IMR-90 (cell line): ENCODE measurements around the gene EHMT1. TPM values are rescaled to one million over a fixed set of nuclear protein-coding genes. Genes with fewer than 3 reads are reported as not detected.

ENCODE experiments used
- ATAC-seq: fragments of 200-7000 bp; cut with Tn5 transposase; 2 replicates; pipeline ENCODE4 v1.9.1; 2020; ENCODE audit warnings: low read depth, mild to moderate bottlenecking, moderate library complexity
- BruUV-seq: library from RNA; stranded (reverse); fragments of 400-500 nt; replicated peaks from 2 replicates; lab custom pipeline; 2021; lab: Mats Ljungman, UMichigan
- CTCF ChIA-PET: fragments of 300-600 bp; formaldehyde crosslinking; extraction: SDS; loops from one replicate; lab custom pipeline; 2021; ENCODE audit warnings: antibody characterized with exemption; lab: Yijun Ruan, JAX
- POLR2A ChIA-PET: fragments of 300-600 bp; sonication (Branson Sonifier 250); formaldehyde crosslinking; loops from one replicate; lab custom pipeline; 2022; ENCODE audit warnings: antibody characterized with exemption; ENCODE audit not compliant: unreplicated experiment; lab: Charles Lee
- DNase-seq: peaks from one replicate; pipeline ENCODE4 v3.0.0; 2013
- H2AFZ ChIP-seq: replicated peaks from 2 replicates; pipeline ENCODE3; 2013; ENCODE audit warnings: low read length, mild to moderate bottlenecking; ENCODE audit not compliant: poor library complexity
- H2AK5ac ChIP-seq: 2 replicates; pipeline ENCODE4 v1.6.1; 2013; ENCODE audit warnings: low read depth, low read length, inconsistent platforms
- H2AK9ac ChIP-seq: replicated peaks from 2 replicates; pipeline ENCODE3; 2013; ENCODE audit warnings: mild to moderate bottlenecking, low read depth, low read length, moderate library complexity; ENCODE audit not compliant: poor library complexity
- H2BK120ac ChIP-seq: 2 replicates; pipeline ENCODE4 v1.6.1; 2013; ENCODE audit warnings: low read depth, low read length, inconsistent platforms
- H2BK15ac ChIP-seq: 3 replicates; pipeline ENCODE4 v1.6.1; 2013; ENCODE audit warnings: low read depth, low read length, inconsistent platforms
- H2BK20ac ChIP-seq: 2 replicates; pipeline ENCODE4 v1.6.1; 2013; ENCODE audit warnings: low read depth, mild to moderate bottlenecking, inconsistent platforms, low read length, moderate library complexity
- H2BK5ac ChIP-seq: 2 replicates; pipeline ENCODE4 v1.6.1; 2013; ENCODE audit warnings: mild to moderate bottlenecking, low read depth, low read length, inconsistent platforms; ENCODE audit not compliant: poor library complexity, severe bottlenecking
- H3K14ac ChIP-seq: replicated peaks from 2 replicates; pipeline ENCODE4 v1.6.1; 2013; ENCODE audit warnings: low read depth, low read length, inconsistent platforms
- H3K18ac ChIP-seq: 2 replicates; pipeline ENCODE4 v1.6.1; 2013; ENCODE audit warnings: low read depth, low read length, control low read depth
- H3K23ac ChIP-seq: 2 replicates; pipeline ENCODE4 v1.6.1; 2013; ENCODE audit warnings: low read depth, low read length, inconsistent platforms
- H3K27ac ChIP-seq: 2 replicates; pipeline ENCODE4 v1.5.1; 2013; ENCODE audit warnings: mild to moderate bottlenecking, control low read depth, low read length; ENCODE audit not compliant: insufficient read depth
- H3K27me3 ChIP-seq: 2 replicates; pipeline ENCODE4 v1.6.1; 2013; ENCODE audit warnings: low read length; ENCODE audit not compliant: control insufficient read depth, insufficient read depth
- H3K36me3 ChIP-seq: 2 replicates; pipeline ENCODE4 v1.6.1; 2013; ENCODE audit warnings: low read length, mixed read lengths; ENCODE audit not compliant: control insufficient read depth, insufficient read depth
- H3K4ac ChIP-seq: 2 replicates; pipeline ENCODE4 v1.6.1; 2013; ENCODE audit warnings: low read depth, low read length, inconsistent platforms
- H3K4me1 ChIP-seq: 2 replicates; pipeline ENCODE4 v1.6.1; 2013; ENCODE audit warnings: low read length, mixed read lengths; ENCODE audit not compliant: control insufficient read depth, insufficient read depth
- H3K4me2 ChIP-seq: 2 replicates; pipeline ENCODE4 v1.6.1; 2013; ENCODE audit warnings: low read depth, mild to moderate bottlenecking, control low read depth, low read length, moderate library complexity
- H3K4me3 ChIP-seq: 2 replicates; pipeline ENCODE4 v1.5.1; 2013; ENCODE audit warnings: low read depth, mild to moderate bottlenecking, control low read depth, low read length, moderate library complexity; ENCODE audit not compliant: insufficient read depth
- H3K56ac ChIP-seq: 2 replicates; pipeline ENCODE4 v1.6.1; 2013; ENCODE audit warnings: low read length, inconsistent platforms; ENCODE audit not compliant: insufficient read depth; ENCODE audit errors: extremely low read depth
- H3K79me1 ChIP-seq, 2 experiments: 2 replicates each; pipeline ENCODE4 v1.6.1; 2013; ENCODE audit warnings: low read length in 2 of 2, inconsistent platforms in 1 of 2, low read depth in 1 of 2
- H3K9ac ChIP-seq: 2 replicates; pipeline ENCODE4 v1.6.1; 2013; ENCODE audit warnings: low read depth, low read length, control low read depth
- H3K9me1 ChIP-seq: 2 replicates; pipeline ENCODE4 v1.6.1; 2013; ENCODE audit warnings: low read length, inconsistent platforms; ENCODE audit not compliant: insufficient read depth
- H3K9me3 ChIP-seq: 2 replicates; pipeline ENCODE4 v1.6.1; 2013; ENCODE audit warnings: low read length; ENCODE audit not compliant: control insufficient read depth, insufficient read depth
- H4K20me1 ChIP-seq: 2 replicates; pipeline ENCODE4 v1.6.1; 2013; ENCODE audit warnings: low read length, inconsistent platforms; ENCODE audit not compliant: insufficient read depth
- H4K5ac ChIP-seq: 2 replicates; pipeline ENCODE4 v1.6.1; 2013; ENCODE audit warnings: mild to moderate bottlenecking, low read depth, low read length, control low read depth
- H4K8ac ChIP-seq, 2 experiments: 2 replicates each; pipeline ENCODE4 v1.6.1; 2013; ENCODE audit warnings: low read depth in 2 of 2, low read length in 2 of 2, control low read depth in 1 of 2, inconsistent platforms in 1 of 2
- H4K91ac ChIP-seq: 2 replicates; pipeline ENCODE4 v1.6.1; 2013; ENCODE audit warnings: low read depth, low read length, inconsistent platforms; ENCODE audit not compliant: insufficient read depth
- CHD1 ChIP-seq: IDR thresholded peaks from 2 replicates; pipeline ENCODE4 v1.6.1; 2012; ENCODE audit warnings: low read depth, low read length, improper control_type of control experiment
- ELK1 ChIP-seq: fragments of 150-350 bp; IDR thresholded peaks from 2 replicates; pipeline ENCODE4 v1.6.1; 2016; ENCODE audit warnings: low read depth, mild to moderate bottlenecking, low read length, moderate library complexity, borderline replicate concordance
- MAFK ChIP-seq: IDR thresholded peaks from 2 replicates; pipeline ENCODE4 v1.6.1; 2012; ENCODE audit warnings: low read depth, low read length, improper control_type of control experiment
- POLR2A ChIP-seq: IDR thresholded peaks from 2 replicates; pipeline ENCODE4 v1.6.1; 2012; ENCODE audit warnings: mild to moderate bottlenecking, low read depth, low read length
- SMC3 ChIP-seq: fragments of 150-350 bp; IDR thresholded peaks from 2 replicates; pipeline ENCODE4 v1.6.1; 2016; ENCODE audit warnings: low read depth, mild to moderate bottlenecking, antibody characterized with exemption, low read length, moderate library complexity
- WGBS, 2 experiments: methylation state at CpG; one replicate each; pipeline versions ENCODE4 v1.1.5 to v1.1.7; 2013; ENCODE audit warnings: missing lambda C conversion rate in 2 of 2; ENCODE audit not compliant: insufficient read length in 1 of 2; ENCODE audit errors: extremely low coverage in 2 of 2; 5-methylcytosine and 5-hydroxymethylcytosine counted together
- dilution Hi-C: fragments of 300-500 bp; cut with HindIII; formaldehyde crosslinking; loops from one replicate; pipeline ENCODE4 v1.14.3; 2018; ENCODE audit warnings: low sequenced_read_pairs; ENCODE audit not compliant: unreplicated experiment
- in situ Hi-C: fragments of 300-500 bp; cut with MboI; formaldehyde crosslinking; loops from 3 replicates; pipeline ENCODE4 v1.14.3; 2019; ENCODE audit warnings: low sequenced_read_pairs, inconsistent platforms, mixed read lengths
- intact Hi-C: fragments of 100-400 bp; cut with micrococcal nuclease; formaldehyde crosslinking; loops from 2 replicates; pipeline ENCODE4 v1.10.0; 2022
- polyA plus RNA-seq, 3 experiments: library from polyadenylated mRNA; depleted of rRNA; stranded (reverse); fragments of >200 nt; gene quantifications; 2 replicates each; pipeline ENCODE4 v1.2.3, GENCODE V29; 2012; ENCODE audit warnings: low replicate concordance in 1 of 3
- total RNA-seq: library from RNA; depleted of rRNA; stranded (reverse); fragments of >200 nt; gene quantifications from 2 replicates; pipeline ENCODE4 v1.2.3, GENCODE V29; 2012

The EHMT1 gene
- total and polyA plus RNA-seq, 2 of the 4 experiments (the other 2 are of a cell fraction), result 32.8 to 35.1 TPM

GRCh38 chr9:137656416-137656815 is 37.6 kb downstream of the EHMT1 start:
- no peaks in the 10 kb centered on the region for H3K9me3 ChIP-seq
- H4K8ac ChIP-seq, result no peak overlapping the region
- no peak overlapping the region for H3K18ac ChIP-seq
- H3K4ac ChIP-seq, result no peak overlapping the region
- H3K79me1 ChIP-seq, result peaks cover 33 to 73% of the 10 kb centered on the region in 2 experiments
- H3K9ac ChIP-seq, result no peak overlapping the region
- H4K5ac ChIP-seq, result no peak overlapping the region
- H2AK5ac ChIP-seq, result no peak overlapping the region
- no peak overlapping the region for H3K4me2 ChIP-seq
- H2BK20ac ChIP-seq, result no peak overlapping the region
- H3K27me3 ChIP-seq, result no peaks in the 10 kb centered on the region
- H3K27ac ChIP-seq, result no peak overlapping the region
- no peak overlapping the region for H2BK120ac ChIP-seq
- peaks cover 17% of the 10 kb centered on the region; the same call in 1 of the 2 replicates for H3K9me1 ChIP-seq
- no peak overlapping the region for H2BK5ac ChIP-seq
- no peak overlapping the region for H4K91ac ChIP-seq
- DNase-seq (no peak), ATAC-seq (no peak)
- H2BK15ac ChIP-seq, result no peak overlapping the region
- in situ Hi-C loops (no loop called here), intact Hi-C loops (no loop called here), dilution Hi-C loops (no loop called here)
- BruUV-seq, result no TSS peak
- peaks cover 54% of the 10 kb centered on the region for H4K20me1 ChIP-seq
- H2AFZ ChIP-seq, result no peak overlapping the region
- no peak overlapping the region for H3K23ac ChIP-seq
- ChIA-PET CTCF (no interaction called here), POLR2A (no interaction called here)
- no peak for TF ChIP-seq POLR2A
- TF ChIP-seq MAFK, result no peak
- no peak for TF ChIP-seq CHD1
- TF ChIP-seq ELK1, result no peak
- no peak for TF ChIP-seq SMC3
- H2AK9ac ChIP-seq, result no peak overlapping the region
- H3K36me3 ChIP-seq, result peaks cover 4% of the 10 kb centered on the region
- no peak overlapping the region for H3K56ac ChIP-seq
- no peak overlapping the region for H3K4me3 ChIP-seq
- no peak overlapping the region for H3K14ac ChIP-seq
- WGBS, 2 experiments, result no CpG with 5 or more reads among the region's 6 CpGs
- H3K4me1 ChIP-seq, result no peaks in the 10 kb centered on the region
